Measurements from ENCODE around the gene LAMC1.

DNA sequence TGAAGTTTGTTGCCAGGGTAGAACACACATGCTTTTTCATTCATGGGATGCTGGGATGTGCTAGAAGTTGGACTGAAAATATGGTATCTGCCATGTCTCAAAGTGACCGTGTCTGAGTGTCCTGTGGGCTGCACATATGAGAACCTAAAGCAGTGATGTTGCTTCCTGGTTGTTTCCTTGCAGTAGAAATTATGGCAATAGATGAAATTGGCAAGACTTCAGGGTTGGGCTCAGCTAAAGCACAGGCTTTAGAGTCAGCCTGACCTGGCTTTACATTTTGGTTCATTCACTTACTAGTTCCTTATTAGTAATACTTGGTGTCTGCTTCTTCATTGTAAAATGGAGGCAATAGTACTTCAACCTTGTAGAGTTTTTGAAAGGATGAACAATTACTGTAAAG is 165.0 kb downstream of the LAMC1 start:
- TF ChIP-seq, protein P1, sequence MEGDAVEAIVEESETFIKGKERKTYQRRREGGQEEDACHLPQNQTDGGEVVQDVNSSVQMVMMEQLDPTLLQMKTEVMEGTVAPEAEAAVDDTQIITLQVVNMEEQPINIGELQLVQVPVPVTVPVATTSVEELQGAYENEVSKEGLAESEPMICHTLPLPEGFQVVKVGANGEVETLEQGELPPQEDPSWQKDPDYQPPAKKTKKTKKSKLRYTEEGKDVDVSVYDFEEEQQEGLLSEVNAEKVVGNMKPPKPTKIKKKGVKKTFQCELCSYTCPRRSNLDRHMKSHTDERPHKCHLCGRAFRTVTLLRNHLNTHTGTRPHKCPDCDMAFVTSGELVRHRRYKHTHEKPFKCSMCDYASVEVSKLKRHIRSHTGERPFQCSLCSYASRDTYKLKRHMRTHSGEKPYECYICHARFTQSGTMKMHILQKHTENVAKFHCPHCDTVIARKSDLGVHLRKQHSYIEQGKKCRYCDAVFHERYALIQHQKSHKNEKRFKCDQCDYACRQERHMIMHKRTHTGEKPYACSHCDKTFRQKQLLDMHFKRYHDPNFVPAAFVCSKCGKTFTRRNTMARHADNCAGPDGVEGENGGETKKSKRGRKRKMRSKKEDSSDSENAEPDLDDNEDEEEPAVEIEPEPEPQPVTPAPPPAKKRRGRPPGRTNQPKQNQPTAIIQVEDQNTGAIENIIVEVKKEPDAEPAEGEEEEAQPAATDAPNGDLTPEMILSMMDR (IDR thresholded peaks at IDR 0.05): no peak
- TF ChIP-seq POLR2A (IDR thresholded peaks at IDR 0.05) (no peak), EP300 (IDR thresholded peaks at IDR 0.05) (no peak)

Measured in tibial nerve (tissue), 4 donors.